ENCODE measurements around the gene PUM1.

DNA sequence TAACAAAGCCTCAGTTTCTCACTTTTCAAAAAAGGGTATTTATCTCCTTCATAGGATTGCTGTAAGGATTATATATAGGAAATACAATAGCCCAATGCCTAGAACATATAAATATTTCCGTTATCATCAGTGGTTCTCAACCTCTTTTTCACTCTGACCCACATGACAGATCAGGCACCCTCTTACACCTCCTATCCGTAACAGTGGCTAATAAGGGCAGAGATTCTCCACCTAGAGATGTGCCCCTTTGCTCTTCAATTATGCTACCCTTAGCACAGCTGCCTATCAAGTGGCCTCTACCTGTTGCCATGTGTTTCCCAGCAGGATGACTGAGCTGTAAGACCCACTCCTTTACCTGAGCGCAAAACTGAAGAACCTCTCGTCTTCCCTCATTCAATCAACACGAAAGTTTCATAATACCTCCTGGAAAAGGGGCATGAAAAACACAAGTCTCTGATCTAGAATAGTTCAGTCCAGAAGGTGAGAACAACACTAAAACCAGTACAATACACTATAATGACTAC, 10.5 kb downstream of the PUM1 start:
- TF ChIP-seq CTCF (conservative IDR thresholded peaks at IDR 0.05; ENCODE audit: low read depth, low read length) (no peak), EZH2 (IDR thresholded peaks at IDR 0.05; ENCODE audit: low read length, unreplicated experiment) (no peak)
